GM21423 (cell line): ENCODE results near the gene RASSF8.

Experiments used
- ATAC-seq: cut with Tn5 transposase; IDR thresholded peaks from one replicate; pipeline ENCODE4 v1.9.1; 2021; ENCODE audit warnings: mild to moderate bottlenecking, moderate library complexity; ENCODE audit not compliant: unreplicated experiment

The RASSF8 gene

GRCh38 chr12:26027401-26027800, 68.9 kb downstream of the RASSF8 start:
- no peak for ATAC-seq

- no peak for ATAC-seq
These were observed 70.7 kb downstream of the RASSF8 start for GRCh38 chr12:26028953-26029735.

DNA sequence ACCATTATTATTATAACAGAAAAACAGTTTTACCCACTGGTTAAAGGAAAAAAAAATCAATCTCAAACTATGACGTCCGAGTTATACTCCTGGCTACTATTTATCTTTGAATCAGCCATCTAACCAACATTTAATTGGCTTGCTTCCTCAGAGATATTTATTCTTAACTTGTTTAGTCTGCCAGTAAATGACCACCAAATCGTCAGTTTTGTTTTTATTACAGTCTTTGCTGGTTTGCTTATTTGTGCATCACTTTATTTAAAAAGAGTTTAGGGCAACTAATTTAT, 71.2 kb downstream of the RASSF8 start:
- no peak for ATAC-seq

DNA sequence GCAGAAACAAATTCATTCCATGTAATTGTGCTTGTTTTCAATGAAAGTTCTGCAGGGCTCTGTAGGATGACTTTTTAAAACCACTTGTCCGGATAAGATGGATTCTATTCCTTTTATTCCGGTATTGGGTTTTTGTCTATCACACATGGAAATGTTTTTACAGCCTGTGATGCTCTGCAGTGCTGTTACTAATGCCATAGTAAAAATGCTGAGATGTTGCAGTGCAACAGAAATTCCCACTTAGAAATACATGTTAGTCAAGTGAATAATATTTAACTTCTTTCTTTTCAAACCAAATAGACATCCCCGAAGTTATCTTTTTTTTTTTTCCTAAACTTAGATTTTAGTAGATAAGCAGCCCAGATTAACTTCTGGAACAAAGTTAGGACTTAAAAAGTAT, 71.9 kb downstream of the RASSF8 start:
- ATAC-seq = no peak

DNA sequence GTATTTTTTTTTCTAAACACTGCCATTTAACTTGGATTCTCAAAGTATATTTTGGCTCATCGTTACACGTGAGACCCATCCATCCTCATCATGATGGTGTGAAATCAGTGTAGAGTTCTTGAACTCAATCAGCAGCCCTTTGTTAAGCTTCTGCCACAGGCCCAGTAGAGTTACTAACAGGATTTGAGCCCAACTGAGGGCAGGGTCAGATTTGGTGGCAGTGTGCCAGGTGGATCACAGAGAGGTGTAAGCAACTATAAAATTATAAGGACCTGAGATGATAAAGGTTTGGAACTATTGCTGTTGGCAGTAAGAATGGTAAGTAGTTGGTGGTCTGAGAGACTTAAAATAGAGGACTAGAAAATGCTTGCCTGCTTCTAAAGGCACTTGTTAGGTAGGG, 72.8 kb downstream of the RASSF8 start:
- no peak for ATAC-seq

GRCh38 chr12:26031827-26032226, 73.3 kb downstream of the RASSF8 start:
- ATAC-seq = no peak

DNA sequence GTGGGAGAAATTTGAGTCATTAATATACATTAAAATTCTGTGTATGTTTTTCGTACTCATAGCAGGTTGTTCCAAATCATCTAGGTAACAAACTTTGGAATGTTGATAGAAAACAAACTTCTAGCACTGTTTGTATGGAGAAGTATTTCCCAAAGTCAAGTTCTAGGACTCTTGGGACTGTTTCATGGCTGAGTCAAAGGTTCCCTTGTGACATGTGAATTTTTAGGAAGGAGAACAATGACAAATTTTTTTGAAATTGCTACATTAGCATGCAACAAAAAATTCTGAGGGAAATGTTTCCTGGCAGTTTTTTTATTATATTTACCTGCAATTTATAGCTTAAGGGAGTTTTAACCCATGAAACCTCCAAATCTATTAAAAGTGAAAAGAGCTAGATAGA, 73.8 kb downstream of the RASSF8 start:
- ATAC-seq = no peak

DNA sequence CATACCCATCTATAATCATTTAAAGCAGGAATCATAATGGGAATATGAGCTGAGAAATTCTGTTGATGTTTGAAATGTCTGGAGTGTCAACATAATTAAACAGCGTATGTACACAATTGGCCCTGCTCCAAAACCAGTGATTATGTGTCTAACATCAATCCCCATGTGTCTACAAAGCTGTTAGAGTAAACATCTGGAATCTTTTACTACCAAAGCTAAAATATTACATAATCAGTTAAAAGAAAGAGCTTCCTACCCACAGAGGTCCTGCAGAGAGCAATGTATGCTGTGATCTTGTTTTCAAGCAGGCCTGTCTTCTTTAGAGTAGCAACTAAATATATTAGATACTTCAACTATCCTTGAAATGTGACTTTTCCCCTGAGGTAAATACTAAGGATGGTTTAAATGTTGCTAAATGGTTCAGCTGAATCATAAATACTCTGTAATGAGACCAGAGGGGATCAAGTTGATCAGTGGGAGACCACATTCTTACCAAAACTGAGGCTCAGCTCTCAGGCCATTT, 74.3 kb downstream of the RASSF8 start:
- ATAC-seq = no peak

DNA sequence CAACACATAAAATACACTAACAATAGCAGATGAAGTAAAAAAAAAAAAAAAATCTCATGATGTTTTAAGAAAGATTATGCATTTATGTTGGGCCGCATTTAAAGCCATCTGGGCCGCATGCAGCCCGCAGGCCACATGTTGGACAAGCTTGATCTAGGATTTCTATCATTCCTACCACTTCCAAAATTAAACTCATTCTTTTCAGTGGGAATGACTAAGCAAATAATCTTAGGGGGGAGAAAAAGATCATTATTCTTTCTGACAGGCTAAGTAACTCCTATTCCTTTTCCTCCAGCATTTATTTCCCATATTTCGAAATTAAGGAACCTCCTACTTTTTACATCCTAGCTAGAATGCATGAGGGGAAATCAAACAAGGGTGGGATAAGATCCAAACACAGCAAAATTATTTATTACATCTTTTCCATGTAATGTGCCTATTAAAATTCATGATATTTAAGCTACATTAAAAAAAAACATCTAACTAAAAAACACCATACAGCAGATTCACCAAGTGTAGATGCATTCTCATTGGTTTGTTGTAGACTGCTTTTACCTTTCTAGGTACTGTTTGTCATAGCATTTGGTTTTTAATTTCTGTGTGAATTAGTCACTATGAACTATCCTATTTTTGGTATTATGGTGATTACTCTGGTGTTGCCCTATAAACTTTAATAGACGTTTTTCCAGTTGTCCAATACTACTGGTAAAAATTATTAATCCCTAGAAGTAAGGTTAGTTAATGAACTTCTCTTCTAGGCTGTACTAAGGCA, 76.1 kb downstream of the RASSF8 start:
- ATAC-seq = no peak

DNA sequence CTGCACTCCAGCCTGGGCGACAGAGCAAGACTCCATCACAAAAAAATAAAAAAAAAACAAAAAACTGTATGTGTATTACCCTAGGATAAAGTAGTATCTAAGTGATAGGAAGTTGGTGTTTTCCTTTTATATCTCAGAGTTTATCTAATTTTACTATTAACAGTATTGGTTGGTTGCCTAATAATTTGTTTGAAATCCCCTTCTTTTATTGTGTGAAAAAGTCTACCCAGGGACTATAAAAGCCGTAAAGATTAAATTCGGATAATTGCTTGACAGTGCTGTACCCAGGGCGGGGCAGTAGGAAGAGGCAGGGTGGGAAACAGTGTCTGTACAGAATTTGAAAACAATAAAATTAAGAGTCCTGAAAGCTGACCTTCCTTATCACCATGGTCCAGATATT, 78.4 kb downstream of the RASSF8 start:
- ATAC-seq = no peak

- ATAC-seq = no peak
These were observed 79.2 kb downstream of the RASSF8 start for GRCh38 chr12:26037615-26038220.

DNA sequence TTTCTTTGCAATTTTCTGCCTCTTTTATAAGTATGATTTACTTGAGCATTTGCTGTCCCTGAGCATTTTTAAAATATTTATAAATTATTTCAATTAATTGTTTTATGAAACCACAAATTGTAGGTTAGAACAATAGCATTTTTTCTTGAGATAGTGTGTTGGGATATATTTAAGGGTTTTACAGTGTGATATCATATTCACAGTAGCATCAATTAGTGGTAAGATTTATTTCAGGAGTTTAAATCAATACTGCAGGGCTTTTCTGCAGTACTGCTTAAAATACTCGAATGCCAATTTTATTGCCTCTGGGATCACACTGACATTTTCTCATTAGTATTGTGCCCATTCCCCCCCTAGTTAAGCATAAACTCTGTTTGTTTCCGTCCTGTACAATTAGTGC, 84.2 kb downstream of the RASSF8 start:
- ATAC-seq = no peak

DNA sequence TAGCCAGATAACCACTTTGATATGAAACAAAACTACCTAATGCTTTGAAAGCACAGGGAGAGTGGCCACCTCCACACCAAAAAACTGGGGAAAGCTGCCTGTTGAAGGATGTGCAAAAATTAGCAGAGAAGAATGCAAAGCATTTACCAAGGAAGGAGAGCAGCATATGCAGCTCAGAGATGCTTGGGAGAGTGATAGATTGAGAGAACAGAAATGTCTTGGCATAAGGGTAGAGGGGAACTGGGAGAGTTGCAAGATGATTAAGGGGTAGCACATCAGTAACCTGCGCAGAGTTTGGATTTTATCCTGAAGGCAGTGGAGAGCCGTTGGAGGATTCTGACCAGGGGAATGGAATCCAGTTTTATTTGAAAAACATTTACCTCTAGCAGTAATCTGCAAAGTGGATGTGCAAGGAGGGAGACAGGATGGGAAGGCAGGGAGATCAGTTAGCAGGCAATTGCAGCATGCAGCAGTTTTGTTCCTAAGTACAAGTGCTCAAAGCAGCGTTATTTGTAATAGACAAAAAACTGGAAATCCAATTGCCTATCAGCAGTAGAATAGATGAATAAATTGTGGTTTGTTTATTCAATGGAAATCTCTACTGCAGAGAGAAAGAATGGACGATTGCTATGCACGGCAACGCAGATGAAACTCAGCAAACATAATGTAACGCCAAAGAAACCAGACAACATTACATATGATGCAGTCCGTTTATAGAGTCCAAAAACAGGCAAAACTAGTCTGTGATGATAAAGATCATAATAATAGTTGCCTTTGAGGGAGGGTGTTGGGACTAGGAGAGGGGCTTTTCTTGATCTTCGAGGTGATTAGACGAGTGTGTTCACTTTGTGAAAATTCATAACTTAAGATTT, 84.9 kb downstream of the RASSF8 start:
- no peak for ATAC-seq

DNA sequence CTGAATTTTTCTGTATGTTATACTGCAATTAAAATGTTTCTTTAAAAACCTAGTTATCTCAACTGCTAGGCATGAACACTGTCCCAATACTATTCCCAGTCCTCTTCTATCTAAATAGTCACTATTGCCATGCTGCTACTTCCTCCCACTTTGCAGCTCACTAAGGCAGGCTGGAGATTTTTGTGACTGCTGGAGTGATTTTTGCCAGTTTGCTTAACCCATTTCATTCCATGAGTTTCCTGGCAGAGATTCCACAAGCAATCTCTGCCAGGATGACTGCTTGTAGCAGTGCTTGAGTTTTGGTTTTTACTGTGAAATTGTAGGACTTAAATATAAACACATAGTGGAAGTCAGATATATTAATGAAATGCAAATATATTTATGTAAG, 85.5 kb downstream of the RASSF8 start:
- no peak for ATAC-seq

GRCh38 chr12:26044592-26044991, 86.1 kb downstream of the RASSF8 start:
- ATAC-seq = no peak

GRCh38 chr12:26046203-26046602, 87.7 kb downstream of the RASSF8 start:
- ATAC-seq = no peak

GRCh38 chr12:26046906-26047305, 88.4 kb downstream of the RASSF8 start:
- ATAC-seq = no peak

- no peak for ATAC-seq
These were observed 89.1 kb downstream of the RASSF8 start for GRCh38 chr12:26047401-26048226.

DNA sequence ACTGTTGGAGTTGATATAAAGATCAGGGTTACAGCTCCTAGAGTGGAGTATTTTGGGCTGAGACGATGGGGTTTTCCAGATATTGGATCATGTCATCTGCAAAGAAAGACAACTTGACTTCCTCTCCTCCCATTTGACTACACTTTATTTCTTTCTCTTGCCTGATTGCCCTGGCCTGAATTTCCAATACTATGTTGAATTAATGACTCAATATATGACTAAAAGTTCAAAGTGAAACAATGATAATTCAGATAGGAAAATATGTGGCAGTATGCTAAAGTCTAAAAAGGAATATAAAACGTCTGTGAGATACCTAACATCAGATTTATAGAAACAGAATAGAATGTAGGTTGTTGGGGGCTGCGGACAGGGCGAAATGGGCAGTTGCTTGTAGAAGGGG, 94.2 kb downstream of the RASSF8 start:
- no peak for ATAC-seq

DNA sequence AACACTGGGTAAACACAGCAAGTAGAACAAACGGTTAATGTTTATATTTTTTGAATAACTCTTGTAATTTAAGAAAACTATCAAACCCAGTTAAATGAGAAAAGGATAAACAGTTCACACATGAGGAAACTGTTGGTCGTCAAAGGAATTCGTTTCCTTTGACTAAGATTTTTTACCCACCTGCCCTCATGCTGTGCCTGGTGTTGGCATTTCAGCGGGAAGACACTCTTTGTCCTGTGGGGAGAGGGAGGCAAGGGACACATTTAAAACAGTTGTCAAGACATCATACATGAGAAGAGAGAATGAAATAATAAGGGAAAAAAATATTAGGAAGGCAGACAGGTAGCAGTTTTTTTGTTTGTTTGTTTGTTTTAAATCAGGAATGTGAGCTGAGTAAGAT, 95.9 kb downstream of the RASSF8 start:
- no peak for ATAC-seq
